Uterus (tissue), 2 donors: ENCODE results near the gene KLK15.

Experiments used
- POLR2A ChIP-seq, 2 donors: fragments of 450-650 bp; IDR thresholded peaks; one replicate each; pipeline ENCODE4 v1.6.1; 2016; ENCODE audit warnings: antibody characterized with exemption in 2 of 2, mild to moderate bottlenecking in 1 of 2, moderate library complexity in 1 of 2
- TF ChIP-seq, protein P1 (sequence below), 4 experiments: fragments of 200-600 bp in 2 of 4; fragments of 450-650 bp in 2 of 4; sonication (generic) in 2 of 4; IDR thresholded peaks; one replicate each; pipeline ENCODE4 v1.5.1; 2016 to 2019; ENCODE audit warnings: antibody characterized with exemption in 4 of 4, mild to moderate bottlenecking in 2 of 4, moderate library complexity in 1 of 4

DNA sequence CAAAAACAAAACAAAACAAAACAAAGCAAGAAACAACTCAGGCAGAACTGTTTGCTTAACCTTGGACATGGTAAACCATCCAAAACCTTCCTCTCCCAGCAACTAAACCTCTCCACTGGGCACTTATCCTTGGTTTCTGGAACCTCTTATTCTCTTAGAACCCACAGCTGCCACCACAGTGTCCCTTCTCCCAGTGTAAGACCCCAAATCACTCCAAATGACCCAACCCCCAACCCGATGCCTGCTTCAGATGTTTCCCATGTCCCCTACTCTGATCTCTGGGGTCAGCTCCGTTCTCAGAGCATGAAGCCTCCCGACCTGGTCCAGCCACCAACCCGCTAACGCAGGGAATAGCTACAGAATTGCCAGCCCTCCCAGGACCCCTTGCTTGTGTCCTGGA lies 40.8 kb upstream of the KLK15 start:
- TF ChIP-seq, protein P1, sequence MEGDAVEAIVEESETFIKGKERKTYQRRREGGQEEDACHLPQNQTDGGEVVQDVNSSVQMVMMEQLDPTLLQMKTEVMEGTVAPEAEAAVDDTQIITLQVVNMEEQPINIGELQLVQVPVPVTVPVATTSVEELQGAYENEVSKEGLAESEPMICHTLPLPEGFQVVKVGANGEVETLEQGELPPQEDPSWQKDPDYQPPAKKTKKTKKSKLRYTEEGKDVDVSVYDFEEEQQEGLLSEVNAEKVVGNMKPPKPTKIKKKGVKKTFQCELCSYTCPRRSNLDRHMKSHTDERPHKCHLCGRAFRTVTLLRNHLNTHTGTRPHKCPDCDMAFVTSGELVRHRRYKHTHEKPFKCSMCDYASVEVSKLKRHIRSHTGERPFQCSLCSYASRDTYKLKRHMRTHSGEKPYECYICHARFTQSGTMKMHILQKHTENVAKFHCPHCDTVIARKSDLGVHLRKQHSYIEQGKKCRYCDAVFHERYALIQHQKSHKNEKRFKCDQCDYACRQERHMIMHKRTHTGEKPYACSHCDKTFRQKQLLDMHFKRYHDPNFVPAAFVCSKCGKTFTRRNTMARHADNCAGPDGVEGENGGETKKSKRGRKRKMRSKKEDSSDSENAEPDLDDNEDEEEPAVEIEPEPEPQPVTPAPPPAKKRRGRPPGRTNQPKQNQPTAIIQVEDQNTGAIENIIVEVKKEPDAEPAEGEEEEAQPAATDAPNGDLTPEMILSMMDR (IDR thresholded peaks at IDR 0.05), result no peak
- TF ChIP-seq POLR2A (IDR thresholded peaks at IDR 0.05), result no peak
